H9 (cell line): Measurements from ENCODE around the gene WDR59. TPM values are rescaled to one million over a fixed set of nuclear protein-coding genes. Genes with fewer than 3 reads are reported as not detected.

Experiments
- DNase-seq: peaks from one replicate; pipeline ENCODE4 v3.0.0-alpha.2; 2017
- H2AFZ ChIP-seq: one replicate; pipeline ENCODE4 v1.6.1; 2013; ENCODE audit warnings: mild to moderate bottlenecking, low read length, control low read depth, moderate library complexity
- H2AK5ac ChIP-seq: 2 replicates; pipeline ENCODE4 v1.6.1; 2013; ENCODE audit warnings: low read length, control low read depth, mixed read lengths; ENCODE audit not compliant: insufficient read length
- H2BK120ac ChIP-seq: one replicate; pipeline ENCODE4 v1.6.1; 2013; ENCODE audit warnings: low read depth, mild to moderate bottlenecking, low read length, control low read depth, inconsistent platforms; ENCODE audit not compliant: poor library complexity, severe bottlenecking
- H2BK12ac ChIP-seq: 2 replicates; pipeline ENCODE4 v1.6.1; 2013; ENCODE audit warnings: low read length, control low read depth, mixed read lengths, low read depth; ENCODE audit not compliant: insufficient read length
- H2BK15ac ChIP-seq: 2 replicates; pipeline ENCODE4 v1.6.1; 2013; ENCODE audit warnings: low read depth, low read length, control low read depth
- H2BK20ac ChIP-seq: one replicate; pipeline ENCODE4 v1.6.1; 2013; ENCODE audit warnings: low read depth, mild to moderate bottlenecking, low read length, control low read depth, inconsistent platforms; ENCODE audit not compliant: poor library complexity, severe bottlenecking
- H2BK5ac ChIP-seq: 2 replicates; pipeline ENCODE4 v1.6.1; 2013; ENCODE audit warnings: low read length, control low read depth, mixed read lengths; ENCODE audit not compliant: insufficient read length
- H3K14ac ChIP-seq: 2 replicates; pipeline ENCODE4 v1.6.1; 2013; ENCODE audit warnings: low read length, control low read depth; ENCODE audit not compliant: insufficient read depth
- H3K18ac ChIP-seq: 2 replicates; pipeline ENCODE4 v1.6.1; 2013; ENCODE audit warnings: low read depth, mild to moderate bottlenecking, mixed read lengths, low read length, control low read depth; ENCODE audit not compliant: insufficient read length
- H3K23ac ChIP-seq: 2 replicates; pipeline ENCODE4 v1.6.1; 2013; ENCODE audit warnings: low read length, control low read depth, mixed read lengths, low read depth; ENCODE audit not compliant: insufficient read length
- H3K23me2 ChIP-seq: 2 replicates; pipeline ENCODE4 v1.6.1; 2013; ENCODE audit warnings: low read depth, mild to moderate bottlenecking, mixed read lengths, low read length, control low read depth; ENCODE audit not compliant: insufficient read length, poor library complexity, severe bottlenecking
- H3K27ac ChIP-seq: 2 replicates; pipeline ENCODE4 v1.5.1; 2013; ENCODE audit warnings: low read length, control low read depth, mixed read lengths, low read depth; ENCODE audit not compliant: insufficient read length
- H3K27me3 ChIP-seq: 2 replicates; pipeline ENCODE4 v1.6.1; 2013; ENCODE audit warnings: low read length, control low read depth, inconsistent platforms; ENCODE audit not compliant: insufficient read depth
- H3K4ac ChIP-seq: 2 replicates; pipeline ENCODE4 v1.6.1; 2013; ENCODE audit warnings: low read depth, mild to moderate bottlenecking, control low read depth, inconsistent platforms, low read length, moderate library complexity
- H3K4me1 ChIP-seq: 2 replicates; pipeline ENCODE4 v1.6.1; 2013; ENCODE audit warnings: low read length, control low read depth, inconsistent platforms; ENCODE audit not compliant: insufficient read depth
- H3K4me2 ChIP-seq: 2 replicates; pipeline ENCODE4 v1.6.1; 2013; ENCODE audit warnings: low read length, control low read depth, mixed read lengths; ENCODE audit not compliant: insufficient read length, insufficient read depth
- H3K56ac ChIP-seq: 2 replicates; pipeline ENCODE4 v1.6.1; 2013; ENCODE audit warnings: low read depth, mild to moderate bottlenecking, mixed read lengths, low read length, control low read depth; ENCODE audit not compliant: insufficient read length
- H3K79me1 ChIP-seq: 2 replicates; pipeline ENCODE4 v1.6.1; 2013; ENCODE audit warnings: low read depth, mild to moderate bottlenecking, moderate library complexity, low read length, control low read depth, inconsistent platforms; ENCODE audit not compliant: insufficient read depth, poor library complexity, severe bottlenecking
- H3K79me2 ChIP-seq: 2 replicates; pipeline ENCODE4 v1.6.1; 2013; ENCODE audit warnings: low read length, control low read depth, inconsistent platforms; ENCODE audit not compliant: insufficient read depth
- H3K9ac ChIP-seq: 2 replicates; pipeline ENCODE4 v1.6.1; 2013; ENCODE audit warnings: low read length, control low read depth, mixed read lengths; ENCODE audit not compliant: insufficient read length; ENCODE audit errors: extremely low read depth
- H3K9me3 ChIP-seq: one replicate; pipeline ENCODE4 v1.6.1; 2013; ENCODE audit warnings: low read depth, low read length, inconsistent platforms; ENCODE audit not compliant: control insufficient read depth
- H3T11ph ChIP-seq: one replicate; pipeline ENCODE4 v1.6.1; 2013; ENCODE audit warnings: mild to moderate bottlenecking, low read length, control low read depth, inconsistent platforms
- H4K20me1 ChIP-seq: one replicate; pipeline ENCODE4 v1.6.1; 2013; ENCODE audit not compliant: control insufficient read depth, insufficient read length, insufficient read depth
- H4K5ac ChIP-seq: 2 replicates; pipeline ENCODE4 v1.6.1; 2013; ENCODE audit warnings: low read depth, mild to moderate bottlenecking, mixed read lengths, low read length, control low read depth; ENCODE audit not compliant: insufficient read length
- H4K8ac ChIP-seq: replicated peaks from 2 replicates; pipeline ENCODE4 v1.6.1; 2013; ENCODE audit warnings: low read length, control low read depth, mixed read lengths, low read depth; ENCODE audit not compliant: insufficient read length
- H4K91ac ChIP-seq: 2 replicates; pipeline ENCODE4 v1.6.1; 2013; ENCODE audit warnings: low read depth, mild to moderate bottlenecking, moderate library complexity, mixed read lengths, low read length, control low read depth; ENCODE audit not compliant: insufficient read length
- H3K27ac Mint-ChIP-seq, 3 experiments: 2 replicates in 2 of 3; 3 replicates in 1 of 3; pipeline ENCODE4 v1.8.0; 2020 to 2021; ENCODE audit warnings: mixed read lengths in 3 of 3, mild to moderate bottlenecking in 1 of 3, moderate library complexity in 1 of 3
- H3K27me3 Mint-ChIP-seq: 2 replicates; pipeline ENCODE4 v1.8.0; 2021; ENCODE audit warnings: low read depth, mild to moderate bottlenecking, moderate library complexity, mixed read lengths
- H3K36me3 Mint-ChIP-seq, 3 experiments: 2 replicates in 2 of 3; 3 replicates in 1 of 3; pipeline ENCODE4 v1.8.0; 2020 to 2021; ENCODE audit warnings: low read depth in 3 of 3, mixed read lengths in 3 of 3; ENCODE audit not compliant: insufficient read depth in 1 of 3
- H3K4me1 Mint-ChIP-seq, 2 experiments: 2 replicates each; pipeline ENCODE4 v1.8.0; 2020; ENCODE audit warnings: mixed read lengths in 2 of 2
- H3K4me3 Mint-ChIP-seq, 2 experiments: 2 replicates in 1 of 2; 3 replicates in 1 of 2; pipeline ENCODE4 v1.8.0; 2020 to 2021; ENCODE audit warnings: mild to moderate bottlenecking in 2 of 2, mixed read lengths in 2 of 2, moderate library complexity in 1 of 2
- H3K9me3 Mint-ChIP-seq, 2 experiments: 2 replicates in 1 of 2; 3 replicates in 1 of 2; pipeline ENCODE4 v1.8.0; 2020; ENCODE audit warnings: mild to moderate bottlenecking in 2 of 2, mixed read lengths in 2 of 2, moderate library complexity in 1 of 2
- WGBS: extraction: QIAGEN DNeasy Blood & Tissue Kit; methylation state at CpG from one replicate; pipeline ENCODE4 v1.1.7; 2013; ENCODE audit warnings: missing lambda C conversion rate, low lambda C conversion rate, mixed read lengths; ENCODE audit not compliant: insufficient read length; ENCODE audit errors: extremely low coverage; 5-methylcytosine and 5-hydroxymethylcytosine counted together
- total RNA-seq: library from RNA; stranded (reverse); gene quantifications from 2 replicates; pipeline ENCODE4 v1.2.1, GENCODE V29; 2021
- TF ChIP-seq, protein P1 (sequence below): fragments of 200-600 bp; sonication (generic); conservative IDR thresholded peaks from 3 replicates; pipeline ENCODE4 v1.8.0; 2021; ENCODE audit warnings: antibody characterized with exemption, mild to moderate bottlenecking

Gene WDR59
- total RNA-seq, 1 experiment from 2014 or later = 97.5 TPM

DNA sequence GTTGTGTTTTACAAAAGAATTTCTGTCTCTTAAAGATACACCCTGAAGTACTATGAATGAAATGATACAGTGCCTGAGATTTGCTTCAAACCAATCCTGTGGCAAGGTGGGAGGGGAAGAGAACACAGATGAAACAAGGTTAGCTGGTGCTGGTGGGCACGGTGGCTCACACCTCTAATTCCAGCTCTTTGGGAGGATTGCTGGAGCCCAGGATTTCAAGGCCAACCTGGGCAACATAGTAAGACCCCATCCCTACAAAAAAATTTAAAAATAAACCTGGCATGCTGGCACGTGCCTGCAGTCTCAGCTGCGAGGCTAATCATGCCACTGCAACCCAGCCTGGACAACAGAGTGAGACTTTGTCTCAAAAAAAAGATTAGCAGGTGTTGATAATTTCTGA lies 143.0 kb downstream of the WDR59 start:
- no peaks in the 10 kb centered on the region; the same call in 1 of the 2 replicates for H3K4me1 ChIP-seq
- no peak overlapping the region for H2BK120ac ChIP-seq
- no peak for DNase-seq
- no peaks in the 10 kb centered on the region for H3K9me3 Mint-ChIP-seq
- no peak overlapping the region for H3K23ac ChIP-seq
- no peaks in the 10 kb centered on the region for H3K79me2 ChIP-seq
- H2BK20ac ChIP-seq = no peak overlapping the region
- no peaks in the 10 kb centered on the region for H3K79me1 ChIP-seq
- H2BK5ac ChIP-seq = no peak overlapping the region
- H4K5ac ChIP-seq = no peak overlapping the region
- H3K27ac ChIP-seq = no peak overlapping the region
- H3K14ac ChIP-seq = no peak overlapping the region
- H3K27me3 Mint-ChIP-seq = no peaks in the 10 kb centered on the region
- H3K4me2 ChIP-seq = no peak overlapping the region
- H2BK15ac ChIP-seq = no peak overlapping the region
- H4K91ac ChIP-seq = no peak overlapping the region
- no peak overlapping the region for H4K8ac ChIP-seq
- H3K4me3 Mint-ChIP-seq = no peak overlapping the region
- H3K27me3 ChIP-seq = no peaks in the 10 kb centered on the region
- H3T11ph ChIP-seq = no peak overlapping the region
- H3K9me3 ChIP-seq = no peaks in the 10 kb centered on the region
- no peak overlapping the region for H3K18ac ChIP-seq
- no peak overlapping the region for H3K9ac ChIP-seq
- no peak overlapping the region for H2AFZ ChIP-seq
- no peak overlapping the region for H2AK5ac ChIP-seq
- no peaks in the 10 kb centered on the region for H3K36me3 Mint-ChIP-seq
- no peak overlapping the region for H2BK12ac ChIP-seq
- WGBS = no CpG with 5 or more reads among the region's 3 CpGs
- H3K23me2 ChIP-seq = no peaks in the 10 kb centered on the region
- peaks cover 11 to 17% of the 10 kb centered on the region in 2 experiments for H3K4me1 Mint-ChIP-seq
- H3K27ac Mint-ChIP-seq = no peak overlapping the region
- TF ChIP-seq, protein P1, sequence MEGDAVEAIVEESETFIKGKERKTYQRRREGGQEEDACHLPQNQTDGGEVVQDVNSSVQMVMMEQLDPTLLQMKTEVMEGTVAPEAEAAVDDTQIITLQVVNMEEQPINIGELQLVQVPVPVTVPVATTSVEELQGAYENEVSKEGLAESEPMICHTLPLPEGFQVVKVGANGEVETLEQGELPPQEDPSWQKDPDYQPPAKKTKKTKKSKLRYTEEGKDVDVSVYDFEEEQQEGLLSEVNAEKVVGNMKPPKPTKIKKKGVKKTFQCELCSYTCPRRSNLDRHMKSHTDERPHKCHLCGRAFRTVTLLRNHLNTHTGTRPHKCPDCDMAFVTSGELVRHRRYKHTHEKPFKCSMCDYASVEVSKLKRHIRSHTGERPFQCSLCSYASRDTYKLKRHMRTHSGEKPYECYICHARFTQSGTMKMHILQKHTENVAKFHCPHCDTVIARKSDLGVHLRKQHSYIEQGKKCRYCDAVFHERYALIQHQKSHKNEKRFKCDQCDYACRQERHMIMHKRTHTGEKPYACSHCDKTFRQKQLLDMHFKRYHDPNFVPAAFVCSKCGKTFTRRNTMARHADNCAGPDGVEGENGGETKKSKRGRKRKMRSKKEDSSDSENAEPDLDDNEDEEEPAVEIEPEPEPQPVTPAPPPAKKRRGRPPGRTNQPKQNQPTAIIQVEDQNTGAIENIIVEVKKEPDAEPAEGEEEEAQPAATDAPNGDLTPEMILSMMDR = no peak
- H3K4ac ChIP-seq = no peak overlapping the region
- H3K56ac ChIP-seq = no peak overlapping the region
- no peaks in the 10 kb centered on the region for H4K20me1 ChIP-seq
